Neural cell (in vitro differentiated cells): ENCODE results near the gene CTH. TPM values are rescaled to one million over a fixed set of nuclear protein-coding genes. Genes with fewer than 3 reads are reported as not detected.

ENCODE experiments used
- H2AFZ ChIP-seq: fragments of 200-600, 300-800 bp; sonication (generic), shearing (Covaris generic); 2 replicates; pipeline ENCODE4 v1.6.0; 2014; ENCODE audit warnings: low read depth, mild to moderate bottlenecking, antibody characterized with exemption, low read length, moderate library complexity
- H3F3A ChIP-seq: fragments of 200-600 bp; shearing (Covaris generic); 2 replicates; pipeline ENCODE4 v1.6.1; 2016; ENCODE audit warnings: mild to moderate bottlenecking, moderate library complexity, mixed read lengths, antibody characterized with exemption, low read length; ENCODE audit not compliant: insufficient read depth, poor library complexity, severe bottlenecking
- H3K27ac ChIP-seq: fragments of 200-600, 300-800 bp; sonication (generic), shearing (Covaris generic); 2 replicates; pipeline ENCODE4 v1.5.1; 2014; ENCODE audit warnings: mild to moderate bottlenecking, low read length, moderate library complexity
- H3K27me3 ChIP-seq: fragments of 300-800, 200-600 bp; sonication (generic), shearing (Covaris generic); 2 replicates; pipeline ENCODE4 v1.6.0; 2014; ENCODE audit warnings: mild to moderate bottlenecking, low read depth, low read length, moderate library complexity; ENCODE audit not compliant: insufficient read depth
- H3K36me3 ChIP-seq: fragments of 300-800, 200-600 bp; sonication (generic), shearing (Covaris generic); 2 replicates; pipeline ENCODE4 v1.5.1; 2014; ENCODE audit warnings: mild to moderate bottlenecking, antibody characterized with exemption, low read length, moderate library complexity; ENCODE audit not compliant: insufficient read depth
- H3K4me2 ChIP-seq: fragments of 300-800, 200-600 bp; sonication (generic), shearing (Covaris generic); 2 replicates; pipeline ENCODE4 v1.6.0; 2014; ENCODE audit warnings: mild to moderate bottlenecking, low read length
- H3K4me3 ChIP-seq: fragments of 300-800, 200-600 bp; sonication (generic), shearing (Covaris generic); 2 replicates; pipeline ENCODE4 v1.5.1; 2014; ENCODE audit warnings: mild to moderate bottlenecking, low read length, moderate library complexity
- H3K79me2 ChIP-seq: fragments of 200-600 bp; shearing (Covaris generic); replicated peaks from 2 replicates; pipeline ENCODE4 v1.6.0; 2014; ENCODE audit warnings: mild to moderate bottlenecking, low read length, moderate library complexity; ENCODE audit not compliant: insufficient read depth
- H3K9ac ChIP-seq: fragments of 300-800, 200-600 bp; sonication (generic), shearing (Covaris generic); 2 replicates; pipeline ENCODE4 v1.6.1; 2016; ENCODE audit warnings: mild to moderate bottlenecking, low read length, mixed read lengths
- H3K9me2 ChIP-seq: fragments of 200-600 bp; shearing (Covaris generic); 2 replicates; pipeline ENCODE4 v1.6.1; 2016; ENCODE audit warnings: mild to moderate bottlenecking, low read length, mixed read lengths; ENCODE audit not compliant: insufficient read depth
- H3K9me3 ChIP-seq: fragments of 200-600, 300-800 bp; sonication (generic), shearing (Covaris generic); 2 replicates; pipeline ENCODE4 v1.6.1; 2016; ENCODE audit warnings: mild to moderate bottlenecking, mixed run types, low read length, moderate library complexity, mixed read lengths
- H4K20me1 ChIP-seq: fragments of 200-600 bp; shearing (Covaris generic); 2 replicates; pipeline ENCODE4 v1.6.1; 2016; ENCODE audit warnings: mild to moderate bottlenecking, mixed run types; ENCODE audit not compliant: insufficient read depth
- CTCF ChIP-seq: fragments of 450-650 bp; IDR thresholded peaks from 2 replicates; pipeline ENCODE4 v1.5.1; 2014; ENCODE audit warnings: antibody characterized with exemption, mild to moderate bottlenecking, moderate library complexity; ENCODE audit not compliant: poor library complexity, severe bottlenecking
- EP300 ChIP-seq: fragments of 450-650 bp; conservative IDR thresholded peaks from 2 replicates; pipeline ENCODE4 v1.6.1; 2014; ENCODE audit warnings: antibody characterized with exemption, mild to moderate bottlenecking, moderate library complexity; ENCODE audit not compliant: poor library complexity, severe bottlenecking
- EZH2 ChIP-seq: fragments of 200-600, 300-800 bp; shearing (Covaris generic), sonication (generic); IDR thresholded peaks from 2 replicates; pipeline ENCODE4 v1.6.1; 2014; ENCODE audit warnings: antibody characterized with exemption, low read length, borderline replicate concordance, mild to moderate bottlenecking; ENCODE audit not compliant: insufficient read depth, poor library complexity, severe bottlenecking
- MXI1 ChIP-seq: fragments of 450-650 bp; conservative IDR thresholded peaks from 2 replicates; pipeline ENCODE4 v1.6.1; 2014; ENCODE audit warnings: antibody characterized with exemption, mild to moderate bottlenecking; ENCODE audit not compliant: poor library complexity, severe bottlenecking
- POLR2AphosphoS5 ChIP-seq: IDR thresholded peaks from 2 replicates; pipeline ENCODE4 v1.6.1; 2012
- RAD21 ChIP-seq: fragments of 450-650 bp; conservative IDR thresholded peaks from 2 replicates; pipeline ENCODE4 v1.6.1; 2014; ENCODE audit warnings: antibody characterized with exemption, mild to moderate bottlenecking, moderate library complexity
- REST ChIP-seq: IDR thresholded peaks from 2 replicates; pipeline ENCODE4 v1.6.1; 2012; ENCODE audit warnings: borderline replicate concordance
- SMC3 ChIP-seq: fragments of 450-650 bp; conservative IDR thresholded peaks from 2 replicates; pipeline ENCODE4 v1.6.1; 2014; ENCODE audit warnings: antibody characterized with exemption, mild to moderate bottlenecking, moderate library complexity; ENCODE audit not compliant: poor library complexity
- TAF1 ChIP-seq: IDR thresholded peaks from 2 replicates; pipeline ENCODE4 v1.6.1; 2012; ENCODE audit warnings: low read depth
- polyA minus RNA-seq: library from RNA; depleted of rRNA, polyadenylated mRNA; stranded (reverse); fragments of >200 nt; gene quantifications from 2 replicates; pipeline ENCODE4 v1.2.3, GENCODE V29; 2014
- polyA plus RNA-seq: library from polyadenylated mRNA; depleted of rRNA; stranded (reverse); fragments of >200 nt; gene quantifications from 2 replicates; pipeline ENCODE4 v1.2.3, GENCODE V29; 2014

Gene CTH
- polyA plus RNA-seq (10.0 and 11.2 TPM in 2 replicates), polyA minus RNA-seq (6.8 and 9.1 TPM in 2 replicates)

DNA sequence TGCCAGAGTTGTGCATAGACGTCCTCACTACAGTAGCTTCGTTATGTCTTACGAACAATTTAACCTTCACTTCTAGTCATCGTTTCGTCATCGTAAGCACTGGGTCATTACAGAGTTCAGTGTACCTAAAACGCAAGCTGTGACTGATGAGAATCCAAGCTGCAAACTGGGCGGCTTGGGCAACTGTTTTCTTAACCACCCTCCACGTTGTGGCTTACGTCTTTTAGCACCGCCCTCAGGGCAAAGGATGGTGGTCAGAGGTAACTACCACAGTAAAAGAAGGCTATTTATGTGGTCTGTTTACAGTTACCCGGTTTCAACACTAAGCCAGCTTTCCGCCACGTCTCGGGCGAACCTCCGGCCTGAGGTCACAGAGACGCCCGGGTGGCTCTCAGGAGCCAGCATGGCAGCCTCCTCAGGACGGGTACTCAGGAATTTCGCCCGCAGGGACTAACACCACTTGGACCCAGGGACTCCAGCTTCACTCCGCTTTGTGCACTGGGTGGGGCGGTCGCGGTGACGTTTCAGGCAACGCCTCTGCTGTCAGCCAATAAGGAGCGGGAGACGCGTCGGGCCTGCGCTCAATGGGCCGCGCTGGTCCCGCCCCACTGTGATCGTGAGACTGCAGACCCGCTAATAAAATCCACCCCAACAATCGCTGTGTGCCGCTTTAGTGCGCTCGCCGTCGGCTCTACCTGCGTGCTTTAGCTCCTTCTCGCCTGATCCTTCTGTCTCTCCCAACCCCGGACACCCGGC lies at the start of gene CTH:
CTH (plus strand) TSS at position 665 of the 756 bp plus-strand sequence. CDS start 148 bp downstream, outside the sequence.
- Histone ChIP-seq H3K9ac (peak within 1 kb of the TSS; percentile 81), H3K4me3 (peak within 1 kb of the TSS; percentile 79), H3K9me3 (no peaks in the 10 kb centered on the region), H3K9me2 (no peaks in the 10 kb centered on the region), H3K27ac (peak within 1 kb of the TSS; percentile 86), H3K79me2 (peaks cover 12% of the 10 kb centered on the region), H3F3A (no peaks in the 10 kb centered on the region), H4K20me1 (no peaks in the 10 kb centered on the region), H3K36me3 (no peaks in the 10 kb centered on the region), H3K4me2 (peak within 1 kb of the TSS; percentile 91), H3K27me3 (no peaks in the 10 kb centered on the region), H2AFZ (peak within 1 kb of the TSS; percentile 91)
- TF ChIP-seq REST, result peak; percentile 86
- no peak for TF ChIP-seq EZH2
- no peak for TF ChIP-seq MXI1
- TF ChIP-seq RAD21, result peak; percentile 69
- peak; percentile 43 for TF ChIP-seq SMC3
- TF ChIP-seq EP300, result peak; percentile 48
- peak; percentile 79 for TF ChIP-seq TAF1
- TF ChIP-seq CTCF, result peak; percentile 29
- peak; percentile 93 for TF ChIP-seq POLR2AphosphoS5

GRCh38 chr1:70361727-70362398 lies 49.2 kb upstream of the CTH start:
- Histone ChIP-seq H3K4me2 (peak overlapping the region; percentile 93), H3K79me2 (no peaks in the 10 kb centered on the region), H3K27me3 (no peaks in the 10 kb centered on the region), H3F3A (peaks cover 7% of the 10 kb centered on the region), H3K27ac (peak overlapping the region; percentile 94), H3K9me2 (no peaks in the 10 kb centered on the region), H3K9me3 (no peaks in the 10 kb centered on the region), H3K4me3 (peak overlapping the region; percentile 57), H2AFZ (peak overlapping the region; percentile 56), H4K20me1 (no peaks in the 10 kb centered on the region), H3K36me3 (no peaks in the 10 kb centered on the region), H3K9ac (peak overlapping the region; percentile 64)
- TF ChIP-seq MXI1 (no peak), RAD21 (peak; percentile 17), POLR2AphosphoS5 (no peak), CTCF (no peak), EZH2 (no peak), REST (peak; percentile 96), EP300 (peak; percentile 64), SMC3 (no peak), TAF1 (no peak)
